OCI-M2 (cell line): ENCODE data around the gene KSR2.
"Not testable (repeated sequence)": the region's sequence is repeated elsewhere in the genome, so short reads cannot be mapped to it uniquely, and the experiment has no call there.

Experiments
- DNase-seq: peaks from one replicate; lab custom pipeline; 2025; ENCODE audit not compliant: unreplicated experiment; lab: John Stamatoyannopoulos, UW

KSR2 gene

DNA sequence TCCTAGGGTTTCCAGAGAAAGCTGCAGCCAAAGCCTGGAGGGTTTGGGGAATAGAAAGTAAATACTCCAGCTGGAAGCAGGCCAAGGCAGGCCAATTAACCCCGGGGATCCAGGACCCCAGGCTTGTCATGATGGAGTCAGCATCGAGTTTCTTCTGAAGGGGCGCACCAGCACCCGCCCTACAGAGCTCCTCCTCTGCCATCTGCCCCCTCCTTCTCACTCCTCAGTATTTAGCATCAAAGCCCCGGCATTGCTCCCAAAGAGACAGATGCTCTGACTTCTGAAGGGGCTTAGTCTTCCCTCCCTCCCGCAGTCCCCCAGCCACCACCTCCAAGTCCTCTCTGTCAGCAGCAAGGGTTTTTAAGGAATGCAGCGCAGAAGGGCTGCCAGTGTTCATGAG lies 322.3 kb downstream of the KSR2 start:
- DNase-seq: no peak

DNA sequence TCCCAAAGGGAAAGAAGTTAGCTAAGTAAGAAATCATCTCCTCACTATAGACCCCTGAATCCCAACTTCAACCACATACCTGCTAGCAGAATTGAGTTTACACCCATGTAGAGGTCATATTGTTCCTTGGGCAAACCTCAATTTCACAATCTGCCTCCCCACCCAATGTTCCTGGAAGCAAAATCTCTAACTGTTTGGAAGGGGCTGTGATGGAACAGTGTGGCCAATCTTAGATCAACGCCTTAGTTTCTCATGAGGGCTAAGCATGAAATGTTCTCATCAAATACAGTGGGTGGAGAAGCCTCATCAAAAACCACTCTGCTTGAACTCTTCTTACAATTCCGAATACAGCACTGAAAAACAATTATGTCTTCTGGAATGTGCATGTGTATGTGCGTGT lies 323.3 kb downstream of the KSR2 start:
- no peak for DNase-seq

DNA sequence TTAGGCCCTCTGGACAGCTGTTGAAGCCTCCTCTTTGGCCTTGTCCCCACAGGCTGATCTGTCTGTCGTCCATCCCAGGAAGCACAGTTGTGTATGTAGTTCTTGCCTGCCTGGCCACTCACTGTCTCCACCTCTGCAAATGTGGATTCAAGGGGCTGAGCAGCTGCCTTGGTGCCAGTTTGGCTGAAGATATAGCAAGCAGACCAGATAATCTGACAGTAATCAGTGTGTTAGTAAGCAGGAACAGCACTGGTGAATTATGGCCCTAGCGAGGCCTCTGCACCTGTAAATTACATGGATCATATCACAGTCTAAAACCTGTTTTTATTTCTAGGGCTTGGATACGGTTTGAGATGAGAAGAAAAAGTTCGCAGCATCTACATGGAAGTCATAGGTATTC lies 324.8 kb downstream of the KSR2 start:
- no peak for DNase-seq

DNA sequence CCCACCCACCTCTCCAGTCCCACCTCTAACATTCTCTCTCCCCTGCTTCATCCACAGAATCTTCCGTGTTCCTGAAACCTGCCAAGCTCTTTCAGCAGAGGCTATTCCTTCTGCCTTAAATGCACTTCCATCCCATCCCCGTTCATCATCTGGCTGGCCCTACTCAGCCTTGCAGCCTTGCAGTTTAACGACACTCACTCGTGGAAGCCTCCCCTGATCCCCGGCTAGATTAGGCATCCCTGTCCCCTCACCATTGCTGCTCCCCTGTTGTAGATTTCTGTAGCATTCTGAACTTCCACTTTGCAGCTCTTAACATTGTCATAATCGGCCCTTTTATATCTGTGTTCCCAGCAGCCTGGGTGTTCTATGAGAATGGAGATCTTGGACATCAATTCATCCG lies 326.9 kb downstream of the KSR2 start:
- no peak for DNase-seq

DNA sequence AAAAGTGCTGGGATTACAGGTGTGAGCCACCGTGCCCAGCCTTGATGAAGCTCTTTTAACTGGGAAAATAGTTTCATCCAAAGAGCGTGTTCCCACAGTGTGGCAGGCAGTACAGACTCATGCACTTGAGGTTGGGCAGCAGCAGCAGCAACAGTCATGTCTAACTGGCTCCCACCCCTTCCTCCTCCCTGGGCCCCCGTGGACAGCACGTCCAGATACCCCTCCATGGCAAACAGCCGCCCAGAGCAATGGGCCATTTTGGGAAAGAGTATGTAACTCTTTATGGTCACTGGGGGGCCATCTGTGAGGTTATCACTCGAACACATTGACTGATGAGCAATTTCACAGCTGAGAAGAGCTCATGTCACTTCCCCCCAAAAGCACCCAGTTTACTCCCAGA lies 328.3 kb downstream of the KSR2 start:
- DNase-seq: no peak

DNA sequence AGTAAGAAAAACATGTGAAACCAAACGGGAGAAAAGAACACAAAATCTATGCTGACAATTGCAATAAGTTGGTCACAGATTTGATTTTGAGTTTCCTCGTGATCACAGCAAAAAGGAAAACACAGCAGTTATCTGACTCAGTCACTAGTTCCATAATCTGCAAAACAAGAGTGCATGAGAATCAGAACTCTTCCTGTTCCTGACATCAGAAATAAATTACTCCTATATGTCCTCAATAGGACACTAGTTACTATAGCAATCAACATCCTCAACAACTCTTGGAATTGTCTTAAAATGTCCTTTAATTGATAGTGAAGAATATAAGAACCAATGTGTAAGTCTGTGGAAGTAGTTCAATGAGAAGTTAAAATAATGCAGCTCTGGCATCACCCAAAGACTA lies 339.3 kb downstream of the KSR2 start:
- DNase-seq: no peak

DNA sequence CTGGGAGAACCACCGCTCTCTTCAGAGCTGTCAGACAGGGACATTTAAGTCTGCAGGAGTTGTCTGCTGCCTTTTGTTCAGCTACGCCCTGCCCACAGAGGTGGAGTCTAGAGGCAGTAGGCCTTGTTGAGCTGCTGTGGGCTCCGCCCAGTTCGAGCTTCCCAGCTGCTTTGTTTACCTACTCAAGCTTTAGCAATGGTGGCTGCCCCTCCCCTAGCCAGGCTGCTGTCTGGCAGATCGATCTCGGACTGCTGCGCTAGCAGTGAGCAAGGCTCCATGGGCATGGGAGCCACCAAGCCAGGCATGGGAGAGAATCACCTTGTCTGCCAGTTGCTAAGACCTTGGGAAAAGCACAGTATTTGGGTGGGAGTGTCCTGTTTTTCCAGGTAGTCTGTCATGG lies 340.1 kb downstream of the KSR2 start:
- not testable (repeated sequence) for DNase-seq

DNA sequence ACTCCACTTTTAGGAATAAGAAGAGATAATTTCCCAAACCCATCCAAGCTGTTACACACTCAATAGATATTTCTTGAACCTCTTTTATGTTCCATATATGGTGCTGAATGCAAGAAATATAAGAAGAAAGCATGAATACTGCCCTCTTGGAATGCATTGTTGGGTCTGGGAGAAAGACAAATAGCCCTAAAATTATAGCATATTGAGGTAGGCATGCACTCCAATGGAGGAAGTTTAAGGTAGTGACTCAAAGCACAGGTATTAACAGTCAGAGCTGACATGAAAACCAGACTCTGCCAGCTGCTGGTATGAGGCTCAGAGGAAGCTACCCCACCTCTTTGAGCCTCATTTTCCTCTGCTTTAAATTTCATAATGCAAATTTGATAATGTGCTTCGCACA lies 346.0 kb downstream of the KSR2 start:
- DNase-seq: no peak

DNA sequence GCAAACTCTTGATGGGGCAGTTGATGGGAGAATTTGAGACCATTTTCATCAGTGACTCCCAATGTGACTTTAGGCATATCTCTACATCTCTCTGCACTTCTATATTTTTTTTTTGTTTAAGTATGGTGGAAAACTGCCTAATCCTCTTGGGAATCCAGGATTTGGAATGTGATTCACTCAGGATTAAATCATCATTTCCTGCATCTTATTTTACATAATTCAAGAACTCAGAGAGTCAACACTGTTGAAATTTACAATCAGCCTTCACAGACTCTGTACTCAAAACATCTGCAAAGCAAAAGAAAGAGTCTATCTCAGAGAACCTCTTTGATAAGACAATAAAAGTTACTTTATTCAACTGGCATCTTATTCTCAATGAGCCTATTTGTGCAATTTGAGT lies 346.7 kb downstream of the KSR2 start:
- no peak for DNase-seq

DNA sequence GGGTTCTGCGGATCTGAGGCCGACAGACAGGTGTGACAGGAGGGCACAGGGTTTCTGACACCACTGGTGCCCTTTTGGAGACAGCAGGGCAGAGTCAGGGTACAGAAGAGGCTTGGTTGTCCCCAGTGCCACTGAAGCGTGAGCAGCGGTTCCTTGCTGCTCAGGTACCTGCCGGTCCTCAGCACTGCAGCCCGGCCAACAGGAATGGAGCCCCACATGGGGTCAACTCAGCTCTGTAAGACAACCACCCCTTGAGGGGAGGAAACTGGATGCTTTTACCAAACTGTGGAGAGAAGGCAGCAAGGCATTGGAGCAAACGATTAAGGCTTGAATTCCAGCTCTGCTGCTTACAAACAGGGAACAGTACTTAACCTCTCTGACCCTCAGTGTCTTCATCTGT lies 361.0 kb downstream of the KSR2 start:
- no peak for DNase-seq

DNA sequence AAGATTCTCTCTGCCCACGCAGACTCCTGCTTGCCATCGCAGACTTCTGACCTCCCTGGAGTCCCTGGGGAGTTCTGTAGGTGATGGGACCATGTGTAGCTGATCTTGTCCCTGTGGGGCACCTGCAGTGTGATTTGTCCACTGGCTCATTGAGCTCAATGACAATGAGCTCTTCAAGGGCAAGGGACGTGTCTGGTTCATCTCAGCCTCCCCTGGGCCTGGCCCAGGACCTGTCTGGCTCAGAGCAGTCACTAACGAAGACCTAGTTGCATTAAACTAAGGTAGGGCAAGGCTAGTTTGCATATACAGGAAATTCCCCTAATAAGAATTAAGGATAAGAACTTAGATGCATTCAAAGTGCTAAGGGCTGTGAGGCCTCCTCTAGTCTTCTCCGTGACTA lies 361.8 kb downstream of the KSR2 start:
- DNase-seq: no peak

DNA sequence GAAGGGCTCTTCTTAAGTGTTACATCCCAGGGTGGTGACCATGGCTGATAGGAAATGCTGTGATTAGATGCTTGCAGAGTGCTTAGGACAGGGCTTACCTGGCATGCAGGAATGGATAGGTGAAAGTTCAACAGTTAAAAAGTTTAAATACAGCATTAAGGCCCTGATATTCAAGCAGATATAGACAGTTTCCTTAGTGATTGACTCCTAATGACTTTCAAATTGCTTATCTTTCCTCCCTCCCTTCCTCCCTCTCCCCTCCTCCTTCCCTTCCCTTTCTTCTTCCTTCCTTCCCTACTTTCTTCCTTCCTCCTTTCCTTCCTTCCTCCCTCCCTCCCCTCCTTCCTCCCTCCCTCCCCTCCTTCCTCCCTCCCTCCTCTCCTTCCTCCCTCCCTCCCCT lies 362.8 kb downstream of the KSR2 start:
- no peak for DNase-seq

DNA sequence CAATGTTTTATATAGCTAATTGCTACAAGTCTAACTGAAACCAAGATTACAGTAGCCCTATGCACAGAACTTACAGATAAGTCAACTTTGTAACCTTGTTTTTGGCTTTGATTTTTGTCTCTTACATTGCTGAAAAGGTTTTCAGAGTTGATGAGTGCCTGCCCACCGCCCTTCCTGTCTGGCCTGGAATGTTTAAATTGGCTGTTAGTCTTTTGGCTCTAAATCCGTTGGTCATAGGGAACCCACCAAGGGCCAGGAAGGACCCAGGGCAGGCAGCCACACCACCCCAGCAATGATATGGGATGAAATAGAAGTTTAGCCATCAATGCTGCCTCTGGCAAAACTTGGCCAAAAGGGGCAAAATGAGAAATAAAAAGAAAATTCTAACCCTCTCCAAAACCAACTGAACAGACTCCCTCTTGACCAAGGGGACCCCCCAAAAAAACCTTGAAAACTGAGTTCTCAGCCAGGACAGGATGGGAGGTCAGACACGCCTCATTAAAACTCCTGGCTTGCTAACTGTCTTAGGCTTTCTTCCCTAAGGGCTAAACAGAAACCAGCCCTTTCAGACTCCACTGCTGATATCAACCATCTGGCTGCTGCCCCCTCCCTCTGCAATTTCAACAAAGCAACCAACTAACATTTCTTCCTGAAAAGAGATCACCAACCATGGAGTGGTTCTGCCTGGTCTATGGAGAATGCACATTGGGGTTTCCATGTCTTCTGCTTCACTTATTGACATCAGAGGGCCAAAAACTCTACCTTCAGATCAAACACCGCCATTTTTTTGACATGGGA lies 365.3 kb downstream of the KSR2 start:
- DNase-seq: no peak

DNA sequence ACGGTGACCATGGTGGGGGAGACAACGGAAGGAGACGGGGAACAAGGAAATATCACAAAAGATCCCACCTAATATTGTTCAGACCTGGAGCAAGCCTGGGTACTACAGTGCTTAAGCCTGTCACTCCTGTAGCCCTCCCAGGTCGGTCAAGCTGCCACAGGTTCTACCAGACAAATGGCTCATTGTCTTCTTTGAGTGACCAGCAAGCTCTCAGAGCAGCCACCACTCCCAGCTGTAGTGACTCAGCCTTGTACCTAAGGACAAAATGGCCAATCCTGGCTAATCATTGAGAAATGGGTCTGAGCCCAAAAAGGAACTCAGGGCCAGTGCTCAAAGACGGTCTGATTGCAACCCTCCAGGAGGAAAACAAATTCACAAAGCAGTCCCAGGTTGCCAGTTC lies 368.9 kb downstream of the KSR2 start:
- DNase-seq: no peak

DNA sequence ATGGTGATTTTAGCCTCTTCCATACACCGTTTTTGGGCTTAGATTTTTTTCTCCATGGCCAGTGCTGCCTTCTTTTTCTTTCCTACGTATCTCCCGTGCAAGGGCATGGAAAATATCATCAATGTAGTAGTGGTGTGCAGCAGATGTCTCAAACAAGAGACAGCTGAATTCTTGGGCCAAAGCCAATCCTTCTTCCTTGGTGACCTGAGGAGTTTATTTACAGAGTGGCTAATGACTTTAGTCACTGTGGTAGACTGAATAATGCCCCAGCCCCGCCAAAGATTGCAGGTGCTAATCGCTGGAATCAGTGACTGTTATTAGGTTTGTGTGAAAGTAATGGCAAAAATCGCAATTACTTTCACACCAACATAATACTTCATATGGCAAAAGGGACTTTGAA lies 371.8 kb downstream of the KSR2 start:
- no peak for DNase-seq

DNA sequence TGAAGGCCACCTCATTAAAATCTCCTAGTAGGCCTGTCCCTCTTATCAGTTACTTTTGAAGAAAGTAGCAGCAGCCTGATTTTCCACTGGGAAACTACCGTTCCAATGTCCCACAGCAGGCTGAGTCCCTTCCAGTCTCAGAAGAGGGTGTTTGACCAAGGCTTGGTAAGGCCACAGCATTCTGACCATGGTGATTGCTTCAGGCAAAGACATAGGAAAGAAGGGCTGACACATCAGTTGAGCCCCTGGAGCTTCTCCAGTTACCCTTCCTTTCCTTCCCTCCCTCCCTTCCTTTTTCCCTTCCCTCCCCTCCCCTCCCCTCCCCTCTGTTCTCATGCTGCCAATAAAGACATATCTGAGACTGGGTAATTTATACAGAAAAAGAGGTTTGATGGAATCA lies 373.0 kb downstream of the KSR2 start:
- DNase-seq: no peak

DNA sequence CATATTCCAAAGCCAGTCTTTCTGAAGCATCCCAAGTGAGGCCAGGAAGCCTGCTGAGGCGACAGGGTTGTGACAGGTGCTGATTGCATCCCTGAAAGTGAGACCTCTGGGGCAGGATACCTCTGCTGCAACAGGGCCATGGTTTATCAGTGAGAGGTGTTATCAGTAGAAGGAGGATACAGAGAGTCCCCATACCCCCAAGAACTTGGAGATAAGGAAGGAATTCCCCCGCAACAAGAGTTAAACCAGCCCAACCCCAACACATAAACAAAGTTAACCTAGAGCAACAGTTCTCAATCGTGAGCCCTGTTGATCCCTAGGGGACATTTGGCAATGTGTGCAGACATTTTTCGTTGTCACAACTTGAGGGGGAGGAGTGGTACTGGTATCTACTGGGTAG lies 374.3 kb downstream of the KSR2 start:
- no peak for DNase-seq

DNA sequence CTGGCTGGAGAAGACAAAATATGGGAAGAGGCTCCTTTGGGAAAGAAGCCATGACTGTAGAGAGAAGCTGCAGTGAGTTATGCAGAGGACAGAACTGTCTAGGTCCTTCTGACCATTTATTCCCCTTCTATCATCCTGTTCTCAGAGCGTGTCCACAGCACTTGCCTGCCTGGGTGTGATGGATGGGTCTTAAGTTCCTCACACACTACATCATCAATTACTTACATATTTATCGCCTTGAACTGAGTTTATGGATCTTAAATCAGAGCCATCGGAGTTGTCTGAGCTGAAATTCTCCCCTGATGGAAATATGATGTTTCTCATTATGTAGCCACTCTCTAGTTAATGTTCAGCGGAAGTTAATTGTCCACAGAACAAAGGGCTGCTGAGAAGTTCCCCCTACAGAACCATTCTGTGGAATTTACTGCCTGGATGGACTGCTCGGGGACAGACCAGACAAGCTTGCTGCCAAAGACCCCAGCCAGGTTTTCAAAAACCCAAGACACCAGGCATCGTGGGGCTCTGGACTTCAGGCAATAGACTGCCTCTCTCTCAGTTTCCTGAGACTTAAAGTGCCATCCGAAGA lies 374.9 kb downstream of the KSR2 start:
- no peak for DNase-seq

DNA sequence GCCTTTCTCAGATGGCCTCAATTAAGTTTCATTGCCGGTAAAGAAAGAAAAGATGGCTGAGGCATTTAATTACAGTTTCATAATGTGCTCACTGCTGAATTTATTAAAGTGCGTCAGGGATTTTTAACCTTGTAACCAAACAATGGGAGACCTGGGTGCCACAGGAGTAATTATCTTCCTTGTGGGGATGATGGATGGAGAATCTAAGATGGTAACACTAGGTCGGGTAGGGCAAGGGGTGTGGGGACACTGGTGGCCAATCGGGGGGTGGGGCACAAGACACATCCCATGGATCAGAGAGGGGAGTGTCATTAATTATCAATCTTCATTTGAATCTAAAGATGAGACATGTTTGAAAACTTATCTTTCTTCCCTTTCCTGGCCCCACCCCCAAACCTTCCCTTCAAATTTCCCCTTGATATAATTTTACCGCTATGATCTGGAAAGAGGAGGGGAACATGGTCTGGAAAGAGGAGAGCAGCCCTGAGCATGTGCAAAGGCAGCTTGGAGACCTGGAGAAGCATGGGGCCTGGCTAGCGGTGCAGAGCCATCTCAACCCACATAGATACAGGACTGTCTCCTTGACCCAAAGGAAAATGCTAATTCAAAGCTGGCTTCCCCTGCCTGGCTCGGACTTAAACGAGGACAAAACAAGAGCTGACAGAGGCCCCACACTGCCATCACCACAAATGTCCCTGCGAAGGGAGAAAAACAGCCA lies 376.0 kb downstream of the KSR2 start:
- DNase-seq: no peak

DNA sequence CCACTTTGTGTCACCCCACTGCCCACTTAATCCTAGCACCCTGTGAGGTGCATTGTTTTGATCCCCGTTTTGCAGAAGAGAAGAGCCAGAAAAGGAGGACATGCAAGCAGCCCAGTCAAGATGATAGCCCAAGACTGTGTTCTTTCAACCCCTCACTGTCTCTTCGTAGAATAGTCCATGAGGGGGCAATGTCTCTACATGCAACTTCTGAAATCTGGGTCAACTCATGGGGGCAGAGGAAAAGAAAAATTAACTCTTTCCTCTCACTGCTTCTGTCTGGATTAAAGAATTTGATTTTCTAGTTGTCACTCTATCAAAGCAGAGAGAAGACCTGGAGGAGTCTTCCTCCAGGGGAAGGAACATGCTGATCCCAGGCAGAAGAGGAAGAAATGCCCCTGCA lies 377.8 kb downstream of the KSR2 start:
- no peak for DNase-seq

DNA sequence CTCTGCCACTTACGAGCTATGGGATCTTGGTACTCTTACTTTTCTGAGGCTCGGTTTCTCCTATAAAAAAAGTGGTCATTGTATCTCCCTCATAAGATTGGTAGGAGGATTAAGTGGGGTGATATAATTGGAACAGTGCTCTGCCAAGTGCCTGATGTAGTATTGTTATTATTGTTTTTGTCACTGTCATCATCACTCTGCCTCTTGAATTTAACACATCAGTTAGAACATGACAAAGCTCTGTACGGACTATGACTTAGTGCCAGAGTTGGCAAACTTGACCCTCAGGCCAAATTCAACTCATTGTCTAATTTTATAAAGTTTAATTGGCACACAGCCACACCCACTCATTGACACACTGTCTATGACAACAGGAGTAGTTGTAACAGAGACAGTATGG lies 378.4 kb downstream of the KSR2 start:
- no peak for DNase-seq

DNA sequence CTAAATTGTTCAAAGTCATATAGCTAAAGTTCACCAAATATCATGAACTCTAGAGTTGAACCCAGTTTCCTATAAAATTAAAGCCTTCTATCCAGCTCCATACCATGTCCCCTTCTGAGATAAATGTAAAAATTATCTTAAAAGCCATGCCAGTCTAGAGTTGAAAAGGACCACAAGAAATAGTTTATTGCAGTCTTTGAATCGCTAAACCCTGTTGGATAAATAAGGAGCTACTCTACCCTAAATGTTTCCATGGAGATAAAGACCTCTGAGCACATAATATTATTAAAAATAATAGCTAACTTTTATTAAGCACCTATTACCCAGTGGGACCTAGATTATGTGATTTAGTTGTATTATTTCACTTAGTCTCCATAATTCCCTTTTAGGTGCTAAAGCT lies 379.8 kb downstream of the KSR2 start:
- DNase-seq: no peak
